ENCODE results near the gene DUSP10.

DNA sequence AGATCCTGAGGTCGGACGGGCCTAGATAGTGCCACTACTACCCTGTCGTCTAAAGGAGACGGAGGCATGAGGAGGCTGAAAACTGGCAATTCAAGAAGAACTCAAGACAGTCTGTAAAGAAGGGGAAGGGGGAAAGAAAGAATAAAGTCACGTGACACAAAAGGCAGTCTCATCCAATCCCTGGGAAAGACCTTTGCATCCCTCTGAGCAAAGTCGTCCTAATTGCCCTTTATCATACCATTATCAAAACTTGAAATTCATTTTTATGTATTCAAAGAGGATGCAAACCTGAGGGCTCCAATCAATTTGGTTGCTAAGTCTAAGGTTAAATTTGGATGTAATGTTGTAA lies 2.2 kb downstream of the DUSP10 start:
- TF ChIP-seq, protein P1, sequence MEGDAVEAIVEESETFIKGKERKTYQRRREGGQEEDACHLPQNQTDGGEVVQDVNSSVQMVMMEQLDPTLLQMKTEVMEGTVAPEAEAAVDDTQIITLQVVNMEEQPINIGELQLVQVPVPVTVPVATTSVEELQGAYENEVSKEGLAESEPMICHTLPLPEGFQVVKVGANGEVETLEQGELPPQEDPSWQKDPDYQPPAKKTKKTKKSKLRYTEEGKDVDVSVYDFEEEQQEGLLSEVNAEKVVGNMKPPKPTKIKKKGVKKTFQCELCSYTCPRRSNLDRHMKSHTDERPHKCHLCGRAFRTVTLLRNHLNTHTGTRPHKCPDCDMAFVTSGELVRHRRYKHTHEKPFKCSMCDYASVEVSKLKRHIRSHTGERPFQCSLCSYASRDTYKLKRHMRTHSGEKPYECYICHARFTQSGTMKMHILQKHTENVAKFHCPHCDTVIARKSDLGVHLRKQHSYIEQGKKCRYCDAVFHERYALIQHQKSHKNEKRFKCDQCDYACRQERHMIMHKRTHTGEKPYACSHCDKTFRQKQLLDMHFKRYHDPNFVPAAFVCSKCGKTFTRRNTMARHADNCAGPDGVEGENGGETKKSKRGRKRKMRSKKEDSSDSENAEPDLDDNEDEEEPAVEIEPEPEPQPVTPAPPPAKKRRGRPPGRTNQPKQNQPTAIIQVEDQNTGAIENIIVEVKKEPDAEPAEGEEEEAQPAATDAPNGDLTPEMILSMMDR (IDR thresholded peaks at IDR 0.05): no peak
- no peak for TF ChIP-seq POLR2A (IDR thresholded peaks at IDR 0.05)
